Measurements from ENCODE around the gene COMT. TPM values are rescaled to one million over a fixed set of nuclear protein-coding genes. Genes with fewer than 3 reads are reported as not detected.
A peak's percentile ranks its signal among the peaks of the same experiment; 100 is the strongest.

The COMT gene
- total and polyA plus RNA-seq, 9 of the 15 experiments (the other 6 are each of a cell fraction or from before 2014, with no cell fraction given) = 12.5 to 351 (median 155) TPM

DNA sequence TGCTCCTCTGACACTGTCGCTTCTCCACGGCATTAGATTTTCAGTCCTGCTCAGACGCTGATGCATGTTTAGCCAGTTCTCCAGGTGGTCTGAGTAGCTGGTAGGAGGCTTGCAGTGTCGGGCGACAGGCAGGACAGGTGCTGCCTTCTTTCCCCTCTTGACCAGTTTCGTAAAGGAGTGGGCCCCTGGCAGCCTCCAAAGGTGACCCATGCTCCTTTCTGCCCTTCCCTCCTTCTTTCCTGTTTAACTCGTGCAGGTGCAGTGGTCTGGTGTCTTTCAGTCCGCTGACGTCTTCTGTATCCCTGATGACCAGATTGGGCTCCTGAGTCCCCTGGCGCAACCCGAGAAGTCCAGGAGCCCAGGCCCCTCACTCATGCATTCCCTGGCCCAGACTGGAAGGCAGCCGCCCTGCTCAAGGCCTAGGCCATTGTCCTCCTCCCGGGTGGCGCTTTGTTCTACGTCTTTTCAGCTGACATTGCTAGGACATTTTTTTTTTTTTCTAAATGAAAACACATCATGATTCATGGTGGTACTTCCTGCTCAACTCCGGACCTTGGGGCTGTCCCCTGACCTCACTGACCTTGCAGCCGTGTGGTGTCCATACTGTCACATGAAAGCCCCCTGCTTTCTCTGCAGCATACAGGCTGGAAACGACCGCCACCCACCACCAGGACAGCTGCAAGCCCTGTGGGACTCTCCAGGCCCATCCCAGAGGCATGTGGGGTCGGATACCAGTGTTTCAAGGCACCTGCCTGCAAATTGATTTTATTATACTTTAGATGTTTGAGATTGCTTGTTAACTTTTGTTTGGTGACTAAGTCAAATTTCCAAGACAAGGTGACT, 25.6 kb downstream of the COMT start:
- no peak overlapping the region for H2AFZ ChIP-seq (ENCODE audit: low read depth, low read length)
- in situ Hi-C loops (cut with MboI) = no loop called here
- H3K9ac ChIP-seq (ENCODE audit: insufficient read depth in 1 of 2, low read depth in 2 of 2, low read length in 2 of 2) = peak overlapping the region in 1 of 2 experiments; percentile 50; a peak in 2 of 4 replicates
- ChIA-PET CTCF (ENCODE audit: low intra/inter-chr PET ratio) (interaction anchor here (0.6 to 1.1 kb wide), 3 partner anchors 41 to 162 kb away, joined by 3 read pairs; no protein-coding TSS in a partner anchor), POLR2A (interaction anchor here (0.6 to 13.7 kb wide), 10 partner anchors 7 to 1056 kb away, joined by 3 to 115 read pairs (median 3); partner anchors contain the start of gene TANGO2)
- peaks cover 7 to 68% of the 10 kb centered on the region in 2 experiments; a peak in 4 of 5 replicates for H3K4me1 ChIP-seq (replicated peaks in 1 of 2; ENCODE audit: control insufficient read depth in 2 of 2, insufficient read depth in 2 of 2, low read length in 2 of 2)
- DNase-seq (ENCODE audit: extremely low read depth in 1 of 4, low spot score in 3 of 4) = no peak
- H3K9me1 ChIP-seq (ENCODE audit: control insufficient read depth, insufficient read depth, low read length) = peaks cover 3% of the 10 kb centered on the region
- peaks cover 39% of the 10 kb centered on the region; the same call in 1 of the 2 replicates for H4K20me1 ChIP-seq (replicated peaks; ENCODE audit: control insufficient read depth, insufficient read depth, low read length)
- ATAC-seq = no peak
- no peaks in the 10 kb centered on the region for H3K27me3 ChIP-seq (ENCODE audit: control insufficient read depth in 2 of 2, insufficient read depth in 2 of 2, low read length in 2 of 2)
- H3K27ac ChIP-seq (ENCODE audit: extremely low read depth, low read depth, low read length) = no peak overlapping the region
- no peak overlapping the region for H3K4me3 ChIP-seq
- intact Hi-C loops (cut with micrococcal nuclease) = no loop called here
- FAIRE-seq = no peak
- H3K4me2 ChIP-seq (ENCODE audit: insufficient read depth, low read length) = no peak overlapping the region
- H3K36me3 ChIP-seq (ENCODE audit: control insufficient read depth, insufficient read depth, low read length) = peaks cover 85% of the 10 kb centered on the region; the same call in 2 of the 3 replicates
- no peaks in the 10 kb centered on the region for H3K9me3 ChIP-seq (replicated peaks; ENCODE audit: control insufficient read depth, insufficient read depth, low read depth, low read length)
- 73% methylated on average over 20 of the region's 20 CpGs for WGBS (ENCODE audit: insufficient coverage, low coverage, missing lambda C conversion rate)
- no TSS peak for BruUV-seq (replicated peaks)
- no peaks in the 10 kb centered on the region for H3K79me2 ChIP-seq (ENCODE audit: control insufficient read depth, insufficient read depth, low read length)
- TF ChIP-seq RBM39 (optimal IDR thresholded peaks at IDR 0.05; ENCODE audit: low read depth, low read length) (no peak), ZNF165 (CRISPR knock-in tag; IDR thresholded peaks at IDR 0.05; ENCODE audit: borderline replicate concordance) (peak; percentile 69; the same call in 1 of the 2 replicates), ZNF76 (CRISPR knock-in tag; IDR thresholded peaks at IDR 0.05; ENCODE audit: borderline replicate concordance) (0 out of 2 replicates have a peak, but pooled peaks have one; percentile 24), ZNF583 (CRISPR knock-in tag; IDR thresholded peaks at IDR 0.05) (0 out of 2 replicates have a peak, but pooled peaks have one; percentile 64), MAZ (CRISPR knock-in tag; conservative IDR thresholded peaks at IDR 0.05 in 1 of 2, IDR thresholded peaks at IDR 0.05 in 1 of 2) (0 out of 4 replicates have a peak, but pooled peaks of 1 of the 2 experiments have one; percentile 14), SUPT5H (IDR thresholded peaks at IDR 0.05) (0 out of 2 replicates have a peak, but pooled peaks have one; percentile 17), ELF4 (CRISPR knock-in tag; IDR thresholded peaks at IDR 0.05) (0 out of 2 replicates have a peak, but pooled peaks have one; percentile 44), ZNF707 (CRISPR knock-in tag; conservative IDR thresholded peaks at IDR 0.05) (peak; percentile 24; the same call in 1 of the 2 replicates), SETDB1 (IDR thresholded peaks at IDR 0.05; ENCODE audit: low read length) (peak; percentile 65), BHLHE40 (IDR thresholded peaks at IDR 0.05; ENCODE audit: low read length) (peak; percentile 5; the same call in 1 of the 2 replicates), KLF6 (CRISPR knock-in tag; IDR thresholded peaks at IDR 0.05; ENCODE audit: borderline replicate concordance) (no peak), ZNF436 (CRISPR knock-in tag; IDR thresholded peaks at IDR 0.05) (peak; percentile 58; the same call in 1 of the 2 replicates)
- TF ChIP-seq, protein P1, sequence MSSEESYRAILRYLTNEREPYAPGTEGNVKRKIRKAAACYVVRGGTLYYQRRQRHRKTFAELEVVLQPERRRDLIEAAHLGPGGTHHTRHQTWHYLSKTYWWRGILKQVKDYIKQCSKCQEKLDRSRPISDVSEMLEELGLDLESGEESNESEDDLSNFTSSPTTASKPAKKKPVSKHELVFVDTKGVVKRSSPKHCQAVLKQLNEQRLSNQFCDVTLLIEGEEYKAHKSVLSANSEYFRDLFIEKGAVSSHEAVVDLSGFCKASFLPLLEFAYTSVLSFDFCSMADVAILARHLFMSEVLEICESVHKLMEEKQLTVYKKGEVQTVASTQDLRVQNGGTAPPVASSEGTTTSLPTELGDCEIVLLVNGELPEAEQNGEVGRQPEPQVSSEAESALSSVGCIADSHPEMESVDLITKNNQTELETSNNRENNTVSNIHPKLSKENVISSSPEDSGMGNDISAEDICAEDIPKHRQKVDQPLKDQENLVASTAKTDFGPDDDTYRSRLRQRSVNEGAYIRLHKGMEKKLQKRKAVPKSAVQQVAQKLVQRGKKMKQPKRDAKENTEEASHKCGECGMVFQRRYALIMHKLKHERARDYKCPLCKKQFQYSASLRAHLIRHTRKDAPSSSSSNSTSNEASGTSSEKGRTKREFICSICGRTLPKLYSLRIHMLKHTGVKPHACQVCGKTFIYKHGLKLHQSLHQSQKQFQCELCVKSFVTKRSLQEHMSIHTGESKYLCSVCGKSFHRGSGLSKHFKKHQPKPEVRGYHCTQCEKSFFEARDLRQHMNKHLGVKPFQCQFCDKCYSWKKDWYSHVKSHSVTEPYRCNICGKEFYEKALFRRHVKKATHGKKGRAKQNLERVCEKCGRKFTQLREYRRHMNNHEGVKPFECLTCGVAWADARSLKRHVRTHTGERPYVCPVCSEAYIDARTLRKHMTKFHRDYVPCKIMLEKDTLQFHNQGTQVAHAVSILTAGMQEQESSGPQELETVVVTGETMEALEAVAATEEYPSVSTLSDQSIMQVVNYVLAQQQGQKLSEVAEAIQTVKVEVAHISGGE (CRISPR knock-in tag; IDR thresholded peaks at IDR 0.05) = peak in 1 of 3 experiments; percentile 43; a peak in 1 of 6 replicates
- TF ChIP-seq, protein P2, sequence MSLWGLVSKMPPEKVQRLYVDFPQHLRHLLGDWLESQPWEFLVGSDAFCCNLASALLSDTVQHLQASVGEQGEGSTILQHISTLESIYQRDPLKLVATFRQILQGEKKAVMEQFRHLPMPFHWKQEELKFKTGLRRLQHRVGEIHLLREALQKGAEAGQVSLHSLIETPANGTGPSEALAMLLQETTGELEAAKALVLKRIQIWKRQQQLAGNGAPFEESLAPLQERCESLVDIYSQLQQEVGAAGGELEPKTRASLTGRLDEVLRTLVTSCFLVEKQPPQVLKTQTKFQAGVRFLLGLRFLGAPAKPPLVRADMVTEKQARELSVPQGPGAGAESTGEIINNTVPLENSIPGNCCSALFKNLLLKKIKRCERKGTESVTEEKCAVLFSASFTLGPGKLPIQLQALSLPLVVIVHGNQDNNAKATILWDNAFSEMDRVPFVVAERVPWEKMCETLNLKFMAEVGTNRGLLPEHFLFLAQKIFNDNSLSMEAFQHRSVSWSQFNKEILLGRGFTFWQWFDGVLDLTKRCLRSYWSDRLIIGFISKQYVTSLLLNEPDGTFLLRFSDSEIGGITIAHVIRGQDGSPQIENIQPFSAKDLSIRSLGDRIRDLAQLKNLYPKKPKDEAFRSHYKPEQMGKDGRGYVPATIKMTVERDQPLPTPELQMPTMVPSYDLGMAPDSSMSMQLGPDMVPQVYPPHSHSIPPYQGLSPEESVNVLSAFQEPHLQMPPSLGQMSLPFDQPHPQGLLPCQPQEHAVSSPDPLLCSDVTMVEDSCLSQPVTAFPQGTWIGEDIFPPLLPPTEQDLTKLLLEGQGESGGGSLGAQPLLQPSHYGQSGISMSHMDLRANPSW (CRISPR knock-in tag; IDR thresholded peaks at IDR 0.05) = peak; percentile 80; the same call in 1 of the 2 replicates
